Transverse colon (tissue), 4 donors: ENCODE measurements around the gene TXNDC16.

Experiments
- CTCF ChIP-seq, 5 experiments: fragments of 200-600 bp in 3 of 5; fragments of 450-650 bp in 2 of 5; sonication (generic) in 3 of 5; IDR thresholded peaks; 1 replicate in 2 of 5; 2 replicates in 3 of 5; pipeline ENCODE4 v1.5.1; 2016 to 2017; ENCODE audit warnings: antibody characterized with exemption in 5 of 5, inconsistent platforms in 3 of 5, mild to moderate bottlenecking in 2 of 5, moderate library complexity in 1 of 5
- POLR2AphosphoS5 ChIP-seq, 3 donors: sonication (generic); formaldehyde crosslinking; IDR thresholded peaks; one replicate each; pipeline ENCODE4 v1.6.1; 2016; ENCODE audit warnings: antibody characterized with exemption in 3 of 3

- TF ChIP-seq CTCF (IDR thresholded peaks at IDR 0.05) (no peak), POLR2AphosphoS5 (IDR thresholded peaks at IDR 0.05) (no peak)
Observed at GRCh38 chr14:52589646-52590045, 37.3 kb upstream of the TXNDC16 start.
